HG03196 (cell line): ENCODE results near the gene MGAT2.
"Not testable (repeated sequence)": the region's sequence is repeated elsewhere in the genome, so short reads cannot be mapped to it uniquely, and the experiment has no call there.

ENCODE experiments used
- ATAC-seq: cut with Tn5 transposase; IDR thresholded peaks from one replicate; pipeline ENCODE4 v1.9.1; 2021; ENCODE audit not compliant: unreplicated experiment

Gene MGAT2

DNA sequence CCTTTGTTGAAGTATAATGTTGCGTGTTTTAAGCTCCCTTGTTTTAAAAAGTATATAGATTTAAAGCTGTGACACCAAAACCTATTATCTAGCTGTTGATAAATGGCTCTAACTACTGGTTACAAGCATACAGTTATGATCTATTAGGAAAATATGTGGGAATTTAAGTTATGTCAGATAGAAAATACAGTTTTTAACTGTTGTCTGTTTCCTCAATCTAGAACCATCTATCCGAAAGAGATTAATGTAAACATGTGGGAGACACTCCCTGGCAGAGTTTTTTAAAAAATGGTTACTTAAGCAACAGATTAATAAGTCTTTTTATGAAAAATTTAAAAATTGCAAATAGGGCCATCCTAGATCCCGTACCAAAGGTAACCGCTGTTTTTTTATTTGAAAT lies 8.3 kb upstream of the MGAT2 start:
- ATAC-seq: no peak

GRCh38 chr14:49612671-49613070 lies 7.9 kb upstream of the MGAT2 start:
- ATAC-seq: no peak

GRCh38 chr14:49614196-49614595 lies 6.4 kb upstream of the MGAT2 start:
- no peak for ATAC-seq

GRCh38 chr14:49615776-49616175 lies 4.8 kb upstream of the MGAT2 start:
- no peak for ATAC-seq

- ATAC-seq: no peak
Measured at GRCh38 chr14:49617852-49618519, 2.6 kb upstream of the MGAT2 start.

GRCh38 chr14:49619273-49619672 lies 1.3 kb upstream of the MGAT2 start:
- not testable (repeated sequence) for ATAC-seq

- no peak for ATAC-seq
Measured at GRCh38 chr14:49619730-49620129, 869 bp upstream of the MGAT2 start.

GRCh38 chr14:49621114-49621881 lies 699 bp downstream of the MGAT2 start:
- ATAC-seq: peak; percentile 23

DNA sequence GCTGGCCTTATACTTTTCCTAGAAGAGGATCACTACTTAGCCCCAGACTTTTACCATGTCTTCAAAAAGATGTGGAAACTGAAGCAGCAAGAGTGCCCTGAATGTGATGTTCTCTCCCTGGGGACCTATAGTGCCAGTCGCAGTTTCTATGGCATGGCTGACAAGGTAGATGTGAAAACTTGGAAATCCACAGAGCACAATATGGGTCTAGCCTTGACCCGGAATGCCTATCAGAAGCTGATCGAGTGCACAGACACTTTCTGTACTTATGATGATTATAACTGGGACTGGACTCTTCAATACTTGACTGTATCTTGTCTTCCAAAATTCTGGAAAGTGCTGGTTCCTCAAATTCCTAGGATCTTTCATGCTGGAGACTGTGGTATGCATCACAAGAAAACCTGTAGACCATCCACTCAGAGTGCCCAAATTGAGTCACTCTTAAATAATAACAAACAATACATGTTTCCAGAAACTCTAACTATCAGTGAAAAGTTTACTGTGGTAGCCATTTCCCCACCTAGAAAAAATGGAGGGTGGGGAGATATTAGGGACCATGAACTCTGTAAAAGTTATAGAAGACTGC lies 1.5 kb downstream of the MGAT2 start:
- no peak for ATAC-seq

GRCh38 chr14:49623387-49623786 lies 2.8 kb downstream of the MGAT2 start:
- ATAC-seq: no peak

GRCh38 chr14:49623941-49624839 lies 3.6 kb downstream of the MGAT2 start:
- ATAC-seq: no peak

GRCh38 chr14:49633640-49634546 lies 13.3 kb downstream of the MGAT2 start:
- peak; percentile 72 for ATAC-seq

DNA sequence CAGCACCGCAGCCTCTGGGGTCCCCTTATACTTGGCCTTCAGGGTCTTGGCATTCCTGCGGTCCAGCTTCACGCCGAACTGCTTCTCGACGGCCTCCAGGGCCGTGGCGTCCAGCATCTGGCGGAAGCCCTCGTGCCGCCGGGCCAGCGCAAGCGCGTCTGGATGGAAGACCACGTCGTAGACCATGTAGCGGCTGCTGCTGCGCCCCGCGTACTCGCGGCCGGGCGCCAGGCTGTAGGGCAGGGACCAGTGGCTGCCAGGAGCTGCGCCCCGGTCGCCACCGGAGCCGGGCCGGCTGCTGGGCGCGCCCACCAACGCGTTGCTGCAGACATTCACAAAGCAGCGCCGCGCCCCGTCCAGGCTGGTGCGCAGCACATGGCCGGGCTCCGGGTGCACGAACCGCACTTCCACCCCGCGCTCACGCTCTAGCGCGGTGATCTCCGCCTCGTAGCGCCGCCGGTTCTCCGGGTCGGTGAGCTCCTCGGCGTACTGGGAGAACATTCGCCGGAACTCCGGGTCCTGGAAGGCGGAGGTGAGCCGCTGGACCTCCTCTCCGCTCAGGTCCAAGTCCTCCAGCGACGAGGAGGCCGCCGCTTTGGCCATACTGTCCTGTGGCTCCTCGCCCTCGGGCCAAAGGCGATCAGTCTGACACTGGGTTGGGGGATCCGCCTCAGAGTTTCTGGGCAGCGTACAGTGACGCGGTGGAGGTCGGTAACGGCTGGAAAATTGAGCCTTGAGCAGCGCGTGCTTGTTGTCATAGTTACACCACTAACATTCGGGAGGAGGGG lies 14.1 kb downstream of the MGAT2 start, which contains the start of gene DNAAF2:
TSS of gene DNAAF2 (minus strand) at position 698 of the 788 bp plus-strand sequence. CDS start at position 603, 95 bp downstream.
- ATAC-seq: peak; percentile 34

DNA sequence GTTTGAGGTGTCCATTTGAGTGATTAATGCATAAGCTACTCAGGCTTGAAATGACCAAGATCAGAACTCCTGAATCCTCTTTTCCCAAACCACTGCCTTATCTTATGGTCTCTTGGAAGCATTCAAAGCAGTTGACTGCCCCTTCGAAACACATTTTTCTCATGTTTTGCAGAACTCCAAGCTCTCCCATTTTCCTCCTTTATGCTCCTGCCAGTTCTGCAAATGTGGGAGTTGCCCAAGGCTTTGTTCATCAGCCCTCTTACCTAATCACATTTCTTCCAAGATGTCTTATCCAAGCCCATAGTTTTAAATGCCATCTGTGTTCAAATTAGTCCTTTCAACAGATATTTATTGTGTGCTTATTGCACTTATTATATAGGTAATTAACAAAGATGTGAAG lies 16.3 kb downstream of the MGAT2 start:
- ATAC-seq: no peak

- ATAC-seq: no peak
Measured at GRCh38 chr14:49637534-49638078, 17.0 kb downstream of the MGAT2 start.

DNA sequence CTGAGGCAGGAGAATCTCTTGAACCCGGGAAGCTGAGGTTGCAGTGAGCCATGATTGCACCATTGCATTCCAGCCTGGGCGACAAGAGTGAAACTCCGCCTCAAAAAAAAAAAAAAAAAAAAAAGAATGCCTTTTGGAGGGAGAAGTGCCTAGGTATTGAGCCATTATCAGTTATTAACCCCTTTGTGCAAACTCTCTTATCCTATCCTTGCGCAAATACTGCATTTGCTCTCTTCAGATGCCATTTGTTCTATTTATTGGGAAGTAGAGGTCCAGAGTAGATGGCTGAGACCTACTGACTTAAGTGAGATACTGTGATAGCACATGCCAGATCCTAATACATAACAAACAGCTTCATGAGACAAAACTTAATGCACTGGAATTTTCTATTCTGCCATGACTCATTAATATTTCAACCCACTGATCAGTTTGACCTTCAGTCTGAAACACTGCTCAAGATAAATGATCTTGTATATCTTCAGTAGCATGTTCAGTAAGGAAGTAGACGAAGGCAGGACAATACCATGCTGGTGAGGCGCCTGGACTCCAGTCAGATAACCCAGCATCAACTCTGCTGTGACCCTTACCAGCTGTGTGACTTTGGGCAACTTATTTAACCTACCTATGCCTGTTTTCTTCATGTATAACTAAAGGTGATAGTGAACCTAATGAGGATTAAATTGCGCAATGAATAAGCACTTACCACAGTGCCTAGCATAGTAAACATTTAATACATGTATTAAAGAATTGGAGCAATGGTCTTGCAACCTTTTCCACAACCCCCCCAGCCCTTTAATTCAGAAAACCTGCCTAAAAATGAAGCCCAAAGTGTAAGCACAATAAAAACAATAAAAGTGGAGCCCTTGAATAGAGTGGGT lies 20.2 kb downstream of the MGAT2 start:
- ATAC-seq: no peak

DNA sequence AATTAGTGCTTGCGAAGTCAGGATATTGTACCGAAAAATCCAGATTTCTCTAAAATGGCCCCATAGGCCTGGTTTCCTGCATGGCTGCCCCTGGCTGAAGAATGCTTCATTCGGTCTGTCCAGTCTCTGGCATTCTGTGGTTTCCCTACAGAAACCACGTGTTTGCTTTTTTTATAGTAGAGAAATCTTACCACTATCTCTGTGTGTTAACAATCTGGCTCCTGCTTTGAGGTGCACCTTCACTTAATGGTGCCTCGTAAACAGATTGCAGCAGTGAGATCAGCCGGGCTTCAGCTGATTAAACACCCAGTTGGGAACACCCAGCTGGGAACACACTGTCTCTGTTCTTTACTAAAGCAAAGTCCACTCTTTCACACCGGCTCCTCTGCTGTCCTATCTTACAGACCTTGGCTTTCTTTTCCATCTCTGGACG lies 21.1 kb downstream of the MGAT2 start:
- no peak for ATAC-seq

- ATAC-seq: no peak
Measured at GRCh38 chr14:49642163-49642562, 21.6 kb downstream of the MGAT2 start.
